ENCODE data around the gene ODC1.

The ODC1 gene

GRCh38 chr2:10426726-10427617 is 21.2 kb downstream of the ODC1 start:
- TF ChIP-seq, protein P1, sequence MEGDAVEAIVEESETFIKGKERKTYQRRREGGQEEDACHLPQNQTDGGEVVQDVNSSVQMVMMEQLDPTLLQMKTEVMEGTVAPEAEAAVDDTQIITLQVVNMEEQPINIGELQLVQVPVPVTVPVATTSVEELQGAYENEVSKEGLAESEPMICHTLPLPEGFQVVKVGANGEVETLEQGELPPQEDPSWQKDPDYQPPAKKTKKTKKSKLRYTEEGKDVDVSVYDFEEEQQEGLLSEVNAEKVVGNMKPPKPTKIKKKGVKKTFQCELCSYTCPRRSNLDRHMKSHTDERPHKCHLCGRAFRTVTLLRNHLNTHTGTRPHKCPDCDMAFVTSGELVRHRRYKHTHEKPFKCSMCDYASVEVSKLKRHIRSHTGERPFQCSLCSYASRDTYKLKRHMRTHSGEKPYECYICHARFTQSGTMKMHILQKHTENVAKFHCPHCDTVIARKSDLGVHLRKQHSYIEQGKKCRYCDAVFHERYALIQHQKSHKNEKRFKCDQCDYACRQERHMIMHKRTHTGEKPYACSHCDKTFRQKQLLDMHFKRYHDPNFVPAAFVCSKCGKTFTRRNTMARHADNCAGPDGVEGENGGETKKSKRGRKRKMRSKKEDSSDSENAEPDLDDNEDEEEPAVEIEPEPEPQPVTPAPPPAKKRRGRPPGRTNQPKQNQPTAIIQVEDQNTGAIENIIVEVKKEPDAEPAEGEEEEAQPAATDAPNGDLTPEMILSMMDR (IDR thresholded peaks at IDR 0.05; ENCODE audit: low read depth, low read length), result no peak
- no peak for DNase-seq (ENCODE audit: extremely low read depth, low read depth)

GRCh38 chr2:10425699-10426098 is 22.4 kb downstream of the ODC1 start:
- TF ChIP-seq, protein P1 (IDR thresholded peaks at IDR 0.05; ENCODE audit: low read depth, low read length), result no peak
- DNase-seq (ENCODE audit: extremely low read depth, low read depth), result no peak

DNA sequence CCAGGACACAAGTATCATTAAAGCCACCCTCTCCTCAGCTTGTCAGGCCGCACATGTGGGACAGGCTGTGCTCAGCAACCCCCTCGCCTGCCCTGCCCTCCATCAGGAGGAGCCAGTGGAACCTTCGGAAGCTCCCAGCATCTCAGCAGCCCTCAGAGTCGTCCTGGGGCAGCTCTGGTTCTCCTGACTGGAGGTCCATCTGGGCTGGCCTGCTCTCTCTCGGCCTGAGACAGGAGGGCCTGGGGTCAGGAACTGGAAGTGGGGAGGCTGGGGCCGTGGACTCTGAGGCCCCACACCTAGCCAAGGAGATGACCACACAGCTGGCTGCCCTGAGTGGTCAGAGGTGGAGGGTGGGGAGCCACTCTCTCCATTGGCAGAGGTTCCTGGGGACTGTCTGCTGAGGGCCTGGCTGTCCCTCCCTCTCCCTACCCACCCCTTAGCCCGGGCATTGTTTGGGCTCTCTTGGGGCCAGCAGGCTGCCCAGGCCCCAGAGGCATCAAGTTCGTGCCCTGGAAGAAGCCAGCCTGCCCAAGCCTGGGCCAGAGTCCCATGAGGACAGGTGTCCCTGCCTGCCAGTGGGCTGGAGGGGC is 23.1 kb downstream of the ODC1 start:
- TF ChIP-seq, protein P1 (IDR thresholded peaks at IDR 0.05; ENCODE audit: low read depth, low read length), result no peak
- no peak for DNase-seq (ENCODE audit: extremely low read depth, low read depth)

DNA sequence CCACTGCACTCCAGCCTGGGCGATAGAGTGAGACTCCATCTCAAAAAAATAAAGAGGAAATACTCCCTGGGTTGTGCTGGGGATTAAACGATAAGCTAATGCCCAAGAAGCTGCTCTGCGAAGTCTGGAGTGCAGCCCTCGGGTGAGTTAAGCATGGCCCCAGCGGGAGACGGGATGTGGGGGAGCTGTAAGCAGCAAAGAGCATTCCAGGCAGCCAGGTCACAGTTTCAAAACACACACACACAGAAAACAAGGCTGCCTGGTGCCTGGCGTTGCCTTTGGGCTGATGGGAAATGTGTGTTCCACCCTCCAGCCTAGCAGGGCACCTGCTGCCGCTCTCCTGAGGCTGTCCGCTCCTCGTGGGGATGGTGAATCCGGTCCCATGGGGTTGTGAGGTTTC is 24.1 kb downstream of the ODC1 start:
- TF ChIP-seq, protein P1 (IDR thresholded peaks at IDR 0.05; ENCODE audit: low read depth, low read length), result no peak
- DNase-seq (ENCODE audit: extremely low read depth, low read depth), result no peak

DNA sequence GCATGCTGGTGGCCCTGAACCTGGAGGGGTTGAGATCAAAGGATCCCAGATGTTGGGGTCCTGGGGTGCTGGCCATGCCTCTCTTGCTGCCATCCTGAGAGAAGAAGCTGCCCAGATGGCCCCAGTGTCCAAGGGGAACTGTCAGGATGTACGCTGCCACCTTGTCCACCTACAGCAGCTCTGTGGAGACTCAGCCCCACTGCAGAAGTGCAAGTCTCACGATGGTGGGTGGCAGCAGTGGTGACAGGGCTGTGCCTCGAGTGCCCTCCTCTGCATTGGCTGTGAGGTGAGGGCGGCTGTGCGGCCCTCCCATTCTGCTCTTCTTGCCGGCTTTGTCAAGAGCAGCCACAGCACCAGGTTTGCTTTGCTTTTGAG is 24.7 kb downstream of the ODC1 start:
- TF ChIP-seq, protein P1 (IDR thresholded peaks at IDR 0.05; ENCODE audit: low read depth, low read length), result no peak
- DNase-seq (ENCODE audit: extremely low read depth, low read depth), result no peak

DNA sequence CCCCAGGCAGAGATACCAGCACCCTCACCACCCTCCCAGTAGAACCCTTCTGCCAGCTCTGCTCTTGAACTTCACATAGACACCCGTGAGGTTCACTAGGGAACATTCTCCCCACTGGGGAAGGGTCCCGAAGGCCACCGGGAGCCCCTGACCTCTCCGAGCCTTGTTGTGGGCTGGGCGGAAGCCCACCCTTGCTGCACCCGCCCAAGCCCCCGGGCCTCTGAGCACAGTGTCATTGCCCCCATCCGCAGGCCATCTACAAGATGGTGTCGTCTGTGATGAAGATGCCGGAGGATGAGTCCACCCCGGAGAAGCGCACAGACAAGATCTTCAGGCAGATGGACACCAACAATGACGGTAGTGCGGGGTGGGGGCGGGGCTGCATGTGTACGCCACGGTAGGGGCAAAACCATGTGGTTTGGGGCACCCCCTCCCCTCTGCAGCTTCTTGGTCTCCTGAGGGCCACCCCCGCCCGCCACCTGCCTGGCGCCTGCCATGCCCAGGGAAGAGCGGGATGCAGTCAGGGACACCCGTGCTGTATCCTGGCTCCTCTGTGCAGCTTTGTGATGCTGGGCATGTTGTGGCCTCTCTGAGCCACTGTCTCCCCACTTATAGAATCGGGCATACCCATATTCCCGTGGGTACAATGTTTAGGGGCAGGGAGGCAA is 25.3 kb downstream of the ODC1 start:
- DNase-seq (ENCODE audit: extremely low read depth, low read depth), result no peak
- TF ChIP-seq, protein P1 (IDR thresholded peaks at IDR 0.05; ENCODE audit: low read depth, low read length), result no peak

DNA sequence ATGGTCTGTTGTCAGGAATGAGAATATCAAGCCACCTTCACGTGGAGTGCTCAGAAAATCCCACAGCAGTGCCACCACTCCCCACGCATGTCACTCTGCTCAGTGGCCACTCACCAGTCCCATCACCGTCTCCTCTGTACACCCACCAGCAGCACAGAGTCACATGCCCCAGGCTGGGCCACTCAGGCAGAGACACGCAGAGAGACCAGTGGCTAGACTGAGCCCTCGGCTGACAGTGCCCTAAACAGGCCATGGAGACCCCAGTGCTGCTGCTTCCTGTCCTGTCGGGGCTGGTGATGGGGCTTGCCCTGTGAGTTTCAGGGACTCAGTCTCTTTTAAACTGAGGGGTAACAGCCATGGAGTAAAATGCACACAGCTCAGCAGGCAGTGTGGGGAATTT is 25.9 kb downstream of the ODC1 start:
- no peak for DNase-seq (ENCODE audit: extremely low read depth, low read depth)
- TF ChIP-seq, protein P1 (IDR thresholded peaks at IDR 0.05; ENCODE audit: low read depth, low read length), result no peak
